ENCODE results near the gene SLC25A18.
"Not testable (repeated sequence)": the region's sequence is repeated elsewhere in the genome, so short reads cannot be mapped to it uniquely, and the experiment has no call there.

The SLC25A18 gene

GRCh38 chr22:17629641-17630040 lies 66.3 kb downstream of the SLC25A18 start:
- DNase-seq (ENCODE audit: low spot score): no peak
- in situ Hi-C loops (cut with MboI; ENCODE audit: low pct_unique_long_range_greater_than_20kb, low sequenced_read_pairs, unreplicated experiment): no loop called here
- TF ChIP-seq, protein P1, sequence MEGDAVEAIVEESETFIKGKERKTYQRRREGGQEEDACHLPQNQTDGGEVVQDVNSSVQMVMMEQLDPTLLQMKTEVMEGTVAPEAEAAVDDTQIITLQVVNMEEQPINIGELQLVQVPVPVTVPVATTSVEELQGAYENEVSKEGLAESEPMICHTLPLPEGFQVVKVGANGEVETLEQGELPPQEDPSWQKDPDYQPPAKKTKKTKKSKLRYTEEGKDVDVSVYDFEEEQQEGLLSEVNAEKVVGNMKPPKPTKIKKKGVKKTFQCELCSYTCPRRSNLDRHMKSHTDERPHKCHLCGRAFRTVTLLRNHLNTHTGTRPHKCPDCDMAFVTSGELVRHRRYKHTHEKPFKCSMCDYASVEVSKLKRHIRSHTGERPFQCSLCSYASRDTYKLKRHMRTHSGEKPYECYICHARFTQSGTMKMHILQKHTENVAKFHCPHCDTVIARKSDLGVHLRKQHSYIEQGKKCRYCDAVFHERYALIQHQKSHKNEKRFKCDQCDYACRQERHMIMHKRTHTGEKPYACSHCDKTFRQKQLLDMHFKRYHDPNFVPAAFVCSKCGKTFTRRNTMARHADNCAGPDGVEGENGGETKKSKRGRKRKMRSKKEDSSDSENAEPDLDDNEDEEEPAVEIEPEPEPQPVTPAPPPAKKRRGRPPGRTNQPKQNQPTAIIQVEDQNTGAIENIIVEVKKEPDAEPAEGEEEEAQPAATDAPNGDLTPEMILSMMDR (IDR thresholded peaks at IDR 0.05; ENCODE audit: extremely low read depth, insufficient read depth, missing control alignments): no peak

DNA sequence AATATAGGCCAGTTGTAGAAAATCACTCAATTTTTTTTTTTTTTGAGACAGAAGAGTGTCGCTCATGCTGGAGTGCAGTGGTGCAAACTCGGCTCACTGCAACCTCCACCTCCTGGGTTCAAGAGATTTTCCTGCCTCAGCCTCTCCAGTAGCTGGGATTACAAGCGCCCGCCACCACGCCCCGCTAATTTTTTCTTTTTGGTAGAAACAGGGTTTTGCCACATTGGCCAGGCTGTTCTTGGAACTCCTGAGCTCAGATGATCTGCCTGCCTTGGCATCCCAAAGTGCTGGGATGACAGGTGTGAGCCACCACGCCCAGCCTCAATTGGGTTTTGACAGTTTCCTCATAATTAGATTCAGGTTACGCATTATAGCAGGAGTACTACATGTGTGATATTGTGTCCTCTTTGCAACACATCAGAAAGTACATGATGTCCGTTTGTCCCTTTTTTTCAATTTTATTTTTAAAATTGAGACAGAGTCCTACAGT lies 67.8 kb downstream of the SLC25A18 start:
- TF ChIP-seq, protein P1 (IDR thresholded peaks at IDR 0.05; ENCODE audit: extremely low read depth, insufficient read depth, missing control alignments): no peak
- in situ Hi-C loops (cut with MboI; ENCODE audit: low pct_unique_long_range_greater_than_20kb, low sequenced_read_pairs, unreplicated experiment): no loop called here
- DNase-seq (ENCODE audit: low spot score): no peak

GRCh38 chr22:17633217-17633997 lies 70.1 kb downstream of the SLC25A18 start:
- in situ Hi-C loops (cut with MboI; ENCODE audit: low pct_unique_long_range_greater_than_20kb, low sequenced_read_pairs, unreplicated experiment): no loop called here
- TF ChIP-seq, protein P1 (IDR thresholded peaks at IDR 0.05; ENCODE audit: extremely low read depth, insufficient read depth, missing control alignments): no peak

GRCh38 chr22:17633998-17634323 lies 70.7 kb downstream of the SLC25A18 start:
- in situ Hi-C loops (cut with MboI; ENCODE audit: low pct_unique_long_range_greater_than_20kb, low sequenced_read_pairs, unreplicated experiment): no loop called here
- TF ChIP-seq, protein P1 (IDR thresholded peaks at IDR 0.05; ENCODE audit: extremely low read depth, insufficient read depth, missing control alignments): no peak
- DNase-seq (ENCODE audit: low spot score): no peak

More at GRCh38 chr22:17633217-17633997, 70.1 kb downstream of the SLC25A18 start:
- no peak for DNase-seq (ENCODE audit: low spot score)

DNA sequence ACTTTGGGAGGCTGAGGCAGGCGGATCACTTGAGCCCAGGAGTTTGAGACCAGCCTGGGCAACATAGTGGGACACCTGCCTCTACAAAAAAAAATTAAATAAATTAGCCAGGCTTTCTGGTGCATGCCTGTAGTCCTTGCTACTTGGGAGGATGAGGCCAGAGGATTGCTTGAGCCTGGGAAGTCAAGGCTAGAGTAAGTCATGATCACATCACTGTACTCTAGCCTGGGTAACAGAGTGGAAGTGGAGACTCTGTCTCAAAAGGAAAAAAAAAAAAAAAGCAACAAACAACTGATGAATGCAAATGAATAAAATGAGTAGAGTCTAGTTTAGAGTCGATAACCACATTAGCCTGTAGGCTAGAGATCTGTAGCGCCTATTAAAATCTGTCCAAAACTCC lies 71.4 kb downstream of the SLC25A18 start:
- no peak for DNase-seq (ENCODE audit: low spot score)
- in situ Hi-C loops (cut with MboI; ENCODE audit: low pct_unique_long_range_greater_than_20kb, low sequenced_read_pairs, unreplicated experiment): no loop called here
- TF ChIP-seq, protein P1 (IDR thresholded peaks at IDR 0.05; ENCODE audit: extremely low read depth, insufficient read depth, missing control alignments): no peak

- DNase-seq (ENCODE audit: low spot score); in situ Hi-C loops (cut with MboI; ENCODE audit: low pct_unique_long_range_greater_than_20kb, low sequenced_read_pairs, unreplicated experiment): not testable (repeated sequence)
Observed at GRCh38 chr22:17636850-17637249, 73.6 kb downstream of the SLC25A18 start.

DNA sequence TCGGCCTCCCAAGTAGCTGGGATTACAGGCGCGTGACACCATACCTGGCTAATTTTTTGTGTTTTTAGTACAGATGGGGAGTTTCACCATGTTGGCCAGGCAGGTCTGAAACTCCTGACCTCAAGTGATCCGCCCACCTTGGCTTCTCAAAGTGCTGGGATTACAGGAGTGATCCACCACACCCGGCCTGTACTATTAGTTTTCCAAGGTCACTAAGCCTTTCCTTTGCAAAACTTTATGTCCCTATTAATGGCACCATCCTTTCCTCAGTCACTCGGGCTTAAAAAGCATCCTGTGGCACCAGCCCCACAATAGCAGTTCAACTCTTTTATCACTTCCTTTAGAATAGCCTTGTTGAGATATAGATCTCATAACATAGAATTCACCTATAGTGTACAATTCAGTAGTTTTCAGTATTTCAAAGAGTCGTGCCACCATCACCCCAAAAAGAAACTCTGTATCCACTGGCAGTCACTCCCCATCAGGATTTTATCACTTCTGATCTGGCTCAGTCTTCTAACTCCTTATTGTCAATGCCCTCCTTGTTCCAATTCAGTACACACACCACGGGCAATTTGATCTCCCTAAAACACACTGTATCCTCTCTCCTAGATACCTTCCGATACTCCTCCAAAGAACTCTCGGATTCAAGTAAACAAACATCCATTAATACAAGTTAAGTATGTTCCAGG lies 74.3 kb downstream of the SLC25A18 start:
- TF ChIP-seq, protein P1 (IDR thresholded peaks at IDR 0.05; ENCODE audit: extremely low read depth, insufficient read depth, missing control alignments): no peak
- peak; percentile 27 for DNase-seq (ENCODE audit: low spot score)
- in situ Hi-C loops (cut with MboI; ENCODE audit: low pct_unique_long_range_greater_than_20kb, low sequenced_read_pairs, unreplicated experiment): no loop called here

All from GM13977 (cell line).